Calu3 (cell line): ENCODE data around the gene CCNQ. TPM values are rescaled to one million over a fixed set of nuclear protein-coding genes. Genes with fewer than 3 reads are reported as not detected.
A peak's percentile ranks its signal among the peaks of the same experiment; 100 is the strongest.

Experiments
- BruUV-seq: library from RNA; stranded (reverse); fragments of 400-500 nt; replicated peaks from 2 replicates; lab custom pipeline; 2021; lab: Mats Ljungman, UMichigan
- CTCF ChIA-PET: fragments of 300-600 bp; sonication (Branson Sonifier 250); formaldehyde crosslinking; loops from one replicate; lab custom pipeline; 2022; ENCODE audit warnings: antibody characterized with exemption; lab: Charles Lee
- DNase-seq: peaks from one replicate; pipeline ENCODE4 v3.0.0; 2022
- H3K27ac Mint-ChIP-seq: one replicate; pipeline ENCODE4 v1.8.0; 2022; ENCODE audit warnings: mixed read lengths; ENCODE audit not compliant: unreplicated experiment
- H3K27me3 Mint-ChIP-seq: one replicate; pipeline ENCODE4 v1.8.0; 2022; ENCODE audit warnings: mixed read lengths; ENCODE audit not compliant: unreplicated experiment
- H3K36me3 Mint-ChIP-seq: one replicate; pipeline ENCODE4 v1.8.0; 2022; ENCODE audit warnings: mild to moderate bottlenecking, moderate library complexity, mixed read lengths; ENCODE audit not compliant: insufficient read depth, unreplicated experiment
- H3K4me1 Mint-ChIP-seq: one replicate; pipeline ENCODE4 v1.8.0; 2022; ENCODE audit warnings: mild to moderate bottlenecking, low read depth, mixed read lengths; ENCODE audit not compliant: unreplicated experiment
- H3K4me3 Mint-ChIP-seq: one replicate; pipeline ENCODE4 v1.8.0; 2022; ENCODE audit warnings: mild to moderate bottlenecking, low read depth, moderate library complexity, mixed read lengths; ENCODE audit not compliant: unreplicated experiment
- H3K9me3 Mint-ChIP-seq: one replicate; pipeline ENCODE4 v1.8.0; 2022; ENCODE audit warnings: low read depth, mixed read lengths; ENCODE audit not compliant: unreplicated experiment
- CTCF ChIP-seq: fragments of 200-600 bp; IDR thresholded peaks from one replicate; pipeline ENCODE4 v1.8.0; 2022; ENCODE audit warnings: antibody characterized with exemption; ENCODE audit not compliant: unreplicated experiment
- intact Hi-C: fragments of 100-400 bp; cut with micrococcal nuclease; formaldehyde crosslinking; loops from one replicate; pipeline ENCODE4 v1.10.0; 2022; ENCODE audit not compliant: unreplicated experiment
- total RNA-seq: library from RNA; stranded (reverse); gene quantifications from 2 replicates; pipeline ENCODE4 v1.2.3, GENCODE V29; 2022

The CCNQ gene
- total RNA-seq, 1 experiment from 2014 or later: 18.9 TPM

DNA sequence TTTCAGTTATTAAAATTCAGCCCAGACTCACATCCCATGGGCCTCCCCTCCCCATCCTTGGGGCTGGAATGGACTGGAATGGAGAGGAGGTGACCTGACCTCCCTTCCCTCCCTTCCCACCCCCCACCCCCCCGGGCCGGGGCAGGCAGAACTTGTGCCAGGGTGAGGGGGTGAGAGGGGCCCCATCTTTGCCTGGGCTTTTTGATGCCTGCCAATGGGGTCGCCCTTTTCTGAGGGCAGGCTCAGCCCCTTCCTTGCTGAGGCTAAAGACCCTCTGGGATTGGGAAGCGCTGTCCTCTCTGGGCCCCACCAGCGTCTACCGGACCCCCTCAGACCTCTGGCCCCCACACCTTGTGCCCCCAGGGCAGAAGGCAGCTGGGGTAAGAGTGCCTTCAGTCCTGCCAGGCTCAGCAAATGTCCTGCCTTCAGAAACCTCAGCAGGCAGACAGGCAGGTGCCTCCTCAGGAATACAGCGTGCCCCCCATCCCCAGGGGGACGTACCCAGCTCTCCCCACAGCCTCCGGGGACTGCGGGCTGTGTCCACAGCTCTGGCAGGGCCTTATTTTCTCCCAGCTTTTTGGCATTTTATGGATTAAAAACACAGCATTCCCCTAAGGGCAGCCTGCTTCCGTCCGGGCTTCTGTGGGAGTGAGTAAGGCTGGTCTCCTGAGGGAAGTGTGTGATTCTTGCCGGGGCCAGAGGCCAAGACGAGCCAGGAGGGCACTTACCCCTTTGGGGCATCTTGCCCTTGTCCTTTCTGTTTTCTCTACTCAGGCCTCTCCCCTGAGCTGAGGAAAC, 12.6 kb upstream of the CCNQ start:
- H3K9me3 Mint-ChIP-seq: no peaks in the 10 kb centered on the region
- intact Hi-C loops: loop anchor here (2.0 kb wide), 1 partner anchor 51 kb away; no protein-coding TSS in a partner anchor
- CTCF ChIA-PET: interaction anchor here (0.7 to 1.5 kb wide), 2 partner anchors 11 to 38 kb away, joined by 4 read pairs; no protein-coding TSS in a partner anchor

DNA sequence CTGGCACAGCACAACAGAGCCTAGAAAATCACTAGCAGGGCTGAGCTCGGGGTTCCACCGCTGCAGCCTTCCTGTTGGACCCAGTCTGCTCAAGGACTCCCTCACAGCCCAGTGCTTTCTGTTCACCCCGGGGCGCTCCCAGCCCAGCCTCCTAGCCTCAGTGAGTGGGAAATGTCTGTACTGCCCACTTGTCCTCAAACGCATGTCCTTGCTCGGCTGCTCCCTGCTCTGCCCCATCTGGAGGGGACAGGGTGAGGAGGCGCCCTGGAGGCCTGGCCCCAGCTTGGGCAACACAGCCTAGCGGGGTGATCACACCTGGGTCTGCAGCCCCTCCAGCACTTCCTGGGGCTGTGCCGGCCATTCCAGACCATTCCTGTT, 11.9 kb upstream of the CCNQ start:
- no peak for TF ChIP-seq CTCF
- no TSS peak for BruUV-seq
- no peak for DNase-seq
- Mint-ChIP-seq H3K9me3 (no peaks in the 10 kb centered on the region), H3K36me3 (peaks cover 5% of the 10 kb centered on the region), H3K27ac (no peak overlapping the region), H3K4me1 (no peaks in the 10 kb centered on the region), H3K27me3 (peaks cover 72% of the 10 kb centered on the region), H3K4me3 (peak overlapping the region; percentile 64)
- CTCF ChIA-PET: interaction anchor here (1.5 kb wide), 1 partner anchor 39 kb away, joined by 4 read pairs; no protein-coding TSS in a partner anchor
- intact Hi-C loops: no loop called here

More for the DNA sequence above, 12.6 kb upstream of the CCNQ start:
- no peaks in the 10 kb centered on the region for H3K4me1 Mint-ChIP-seq
- DNase-seq: no peak
- H3K27me3 Mint-ChIP-seq: peaks cover 72% of the 10 kb centered on the region
- H3K4me3 Mint-ChIP-seq: no peak overlapping the region
- BruUV-seq: no TSS peak
- TF ChIP-seq CTCF: no peak
- no peak overlapping the region for H3K27ac Mint-ChIP-seq
- peaks cover 5% of the 10 kb centered on the region for H3K36me3 Mint-ChIP-seq

DNA sequence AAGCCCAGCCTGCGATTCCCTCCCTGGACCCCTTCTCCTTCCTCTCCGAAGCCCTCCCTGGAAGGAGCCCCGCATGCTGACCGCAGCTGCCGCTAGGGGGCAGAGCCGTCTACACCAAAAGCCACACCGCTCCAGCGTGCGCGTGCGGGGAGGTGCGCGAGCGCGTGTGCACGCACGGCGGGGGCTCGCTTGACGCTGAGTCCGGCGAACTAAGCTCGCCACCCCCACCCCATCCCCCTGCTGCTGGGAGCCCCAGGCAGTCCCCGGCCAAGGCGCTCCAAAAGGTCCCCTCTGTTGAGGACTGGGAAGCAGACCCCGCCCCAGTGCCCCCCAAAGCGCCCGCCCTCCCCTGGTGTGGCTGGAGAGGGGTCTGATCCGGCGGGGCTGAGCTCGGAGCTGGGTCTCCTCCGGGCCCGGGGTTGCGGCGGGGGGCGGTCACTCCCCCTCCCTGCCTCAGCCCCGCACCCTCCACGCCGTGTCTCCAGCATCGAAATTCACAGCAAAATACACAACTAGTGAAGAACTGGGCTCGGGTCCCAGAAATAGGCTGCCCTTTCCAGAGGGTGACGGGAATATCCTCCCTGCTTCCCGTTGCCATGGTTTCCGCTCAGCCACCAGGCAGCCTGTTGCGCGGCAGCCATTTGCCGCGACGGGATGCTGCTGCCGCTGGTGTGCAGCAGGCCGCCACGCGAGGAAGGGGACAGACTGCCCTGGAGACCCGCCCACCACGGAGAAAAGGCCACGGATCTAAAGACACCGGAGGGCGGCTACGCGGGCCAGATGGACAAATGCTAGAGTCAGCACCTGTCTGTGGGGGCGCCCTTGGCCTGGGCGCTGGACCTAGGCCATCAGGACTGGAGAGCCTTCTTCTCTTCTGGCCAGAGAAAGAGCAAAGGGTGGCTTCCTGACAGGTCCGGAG, 11.2 kb upstream of the CCNQ start:
- H3K4me1 Mint-ChIP-seq: no peaks in the 10 kb centered on the region
- peaks cover 5% of the 10 kb centered on the region for H3K36me3 Mint-ChIP-seq
- H3K27ac Mint-ChIP-seq: no peak overlapping the region
- peak; percentile 78 for DNase-seq
- peak; percentile 90 for TF ChIP-seq CTCF
- H3K4me3 Mint-ChIP-seq: peak overlapping the region; percentile 64
- H3K27me3 Mint-ChIP-seq: peaks cover 72% of the 10 kb centered on the region
- no peaks in the 10 kb centered on the region for H3K9me3 Mint-ChIP-seq
- no TSS peak for BruUV-seq
- CTCF ChIA-PET: interaction anchor here (1.5 kb wide), 2 partner anchors 39 to 58 kb away, joined by 4 read pairs; no protein-coding TSS in a partner anchor
- intact Hi-C loops: no loop called here

- CTCF ChIA-PET: interaction anchor here (1.3 to 1.5 kb wide), 2 partner anchors 59 to 100 kb away, joined by 3 to 4 read pairs; no protein-coding TSS in a partner anchor
- Mint-ChIP-seq H3K9me3 (no peaks in the 10 kb centered on the region), H3K27ac (no peak overlapping the region), H3K4me1 (no peaks in the 10 kb centered on the region), H3K36me3 (peaks cover 11% of the 10 kb centered on the region), H3K4me3 (no peak overlapping the region), H3K27me3 (peaks cover 70% of the 10 kb centered on the region)
- TF ChIP-seq CTCF: no peak
- intact Hi-C loops: no loop called here
- no TSS peak for BruUV-seq
- DNase-seq: no peak
These were observed 9.9 kb upstream of the CCNQ start for GRCh38 chrX:153608806-153609205.
